Measurements from ENCODE around the gene ZNF587. TPM values are rescaled to one million over a fixed set of nuclear protein-coding genes. Genes with fewer than 3 reads are reported as not detected.

Gene ZNF587
- total and polyA plus RNA-seq, 2 of the 8 experiments (the other 6 are each of a cell fraction or from before 2014, with no cell fraction given): 18.1 to 42.1 TPM

- no peak overlapping the region for H2BK20ac ChIP-seq (ENCODE audit: low read length)
- no peaks in the 10 kb centered on the region for H4K20me1 ChIP-seq (replicated peaks in 1 of 2; ENCODE audit: control insufficient read depth in 1 of 2, insufficient read depth in 2 of 2, low read length in 2 of 2)
- no peak overlapping the region for H2AFZ ChIP-seq (ENCODE audit: low read length)
- DNase-seq (ENCODE audit: low read depth in 1 of 2, low spot score in 2 of 2) (no peak), FAIRE-seq (no peak)
- H3K23me2 ChIP-seq (ENCODE audit: low read depth, low read length): peaks cover 10% of the 10 kb centered on the region; the same call in 1 of the 2 replicates
- no peak overlapping the region for H4K8ac ChIP-seq (ENCODE audit: extremely low read depth, insufficient read depth, low read length)
- H2BK120ac ChIP-seq (replicated peaks; ENCODE audit: low read depth, low read length): no peak overlapping the region
- H3K27me3 ChIP-seq (replicated peaks in 1 of 4; ENCODE audit: control insufficient read depth in 3 of 4, extremely low read depth in 1 of 4, insufficient read depth in 3 of 4, low read length in 3 of 4): no peaks in the 10 kb centered on the region
- no peak overlapping the region for H3K4ac ChIP-seq (replicated peaks; ENCODE audit: insufficient read length, low read depth, low read length)
- H3K4me1 ChIP-seq (replicated peaks in 1 of 4; ENCODE audit: control insufficient read depth in 3 of 4, insufficient read depth in 4 of 4, low read length in 3 of 4): peaks cover 7 to 23% (median 15%) of the 10 kb centered on the region in 4 experiments
- H3K79me2 ChIP-seq (ENCODE audit: control insufficient read depth in 1 of 2, insufficient read depth in 2 of 2, low read length in 2 of 2): peaks cover 0 to 2% of the 10 kb centered on the region in 2 experiments; a peak in 1 of 4 replicates
- TF ChIP-seq KDM1A (IDR thresholded peaks at IDR 0.05; ENCODE audit: borderline replicate concordance, low read length): no peak
- TF ChIP-seq CHD1 (IDR thresholded peaks at IDR 0.05; ENCODE audit: low read depth, low read length): 0 out of 2 replicates have a peak, but pooled peaks have one; percentile 26
- no peak overlapping the region for H4K91ac ChIP-seq (replicated peaks; ENCODE audit: insufficient read length, low read length)
- H2BK15ac ChIP-seq (ENCODE audit: low read length): no peak overlapping the region
- no peak overlapping the region for H3K23ac ChIP-seq (ENCODE audit: insufficient read length)
- peak overlapping the region in 3 of 4 experiments; percentile 77 to 95 (median 83); a peak in 4 of 7 replicates for H3K9ac ChIP-seq (replicated peaks in 1 of 4; ENCODE audit: extremely low read depth in 1 of 4, low read depth in 3 of 4, low read length in 3 of 4)
- no peaks in the 10 kb centered on the region for H3K79me1 ChIP-seq (ENCODE audit: low read depth, low read length)
- no peaks in the 10 kb centered on the region for H3K9me3 ChIP-seq (ENCODE audit: insufficient read depth in 2 of 2, low read depth in 1 of 2, low read length in 1 of 2)
- peak overlapping the region; percentile 49 to 90 (median 74) for H3K4me3 ChIP-seq (ENCODE audit: extremely low read depth in 1 of 4, insufficient read depth in 2 of 4, low read depth in 3 of 4, low read length in 4 of 4)
- no peak overlapping the region for H3K14ac ChIP-seq (ENCODE audit: insufficient read length)
- no peak overlapping the region for H3K56ac ChIP-seq (replicated peaks; ENCODE audit: insufficient read length, low read depth, low read length)
- no peak overlapping the region for H2AK5ac ChIP-seq (ENCODE audit: low read depth, low read length)
- no peak overlapping the region for H3K18ac ChIP-seq (ENCODE audit: extremely low read depth, low read length)
- H3K4me2 ChIP-seq (ENCODE audit: insufficient read depth in 1 of 2, low read depth in 2 of 2, low read length in 2 of 2): peak overlapping the region; percentile 69 to 99
- H4K5ac ChIP-seq (ENCODE audit: insufficient read length, low read depth, low read length): peak overlapping the region; percentile 87
- peak overlapping the region; percentile 94 for H2BK5ac ChIP-seq (ENCODE audit: low read depth, low read length)
- CTCF ChIA-PET (ENCODE audit: partially characterized antibody): interaction anchor here (0.5 kb wide), 1 partner anchor 42 kb away, joined by 3 read pairs; no protein-coding TSS in a partner anchor
- peaks cover 0 to 12% (median 5%) of the 10 kb centered on the region in 4 experiments; a peak in 5 of 8 replicates for H3K36me3 ChIP-seq (ENCODE audit: control insufficient read depth in 2 of 4, insufficient read depth in 4 of 4, low read length in 3 of 4)
- H2BK12ac ChIP-seq (ENCODE audit: low read depth, low read length): no peak overlapping the region; the same call in 1 of the 2 replicates
- H3K27ac ChIP-seq (ENCODE audit: low read depth, low read length): peak overlapping the region; percentile 93; the same call in 1 of the 2 replicates
- POLR2A ChIA-PET (ENCODE audit: partially characterized antibody): interaction anchor here (1.3 to 4.8 kb wide), 8 partner anchors 8 to 85 kb away, joined by 3 to 36 read pairs (median 6); partner anchors contain the start of gene ZNF552
- WGBS, 2 experiments (ENCODE audit: extremely low coverage in 1 of 2, insufficient coverage in 1 of 2, insufficient read length in 1 of 2, insufficient replicate concordance in 2 of 2, low coverage in 1 of 2, low lambda C conversion rate in 2 of 2, missing lambda C conversion rate in 1 of 2): 8% methylated on average over 6 of the region's 6 CpGs; no CpG with 5 or more reads in 1 of the 2 experiments
These were observed 46.4 kb upstream of the ZNF587 start for GRCh38 chr19:57803265-57803593.

Data from H1 (cell line).